ENCODE results near the gene FAU. TPM values are rescaled to one million over a fixed set of nuclear protein-coding genes. Genes with fewer than 3 reads are reported as not detected.

Gene FAU
- total and polyA plus RNA-seq, 9 of the 15 experiments (the other 6 are each of a cell fraction or from before 2014, with no cell fraction given), result 433 to 1,827 (median 942) TPM

GRCh38 chr11:65083834-65084597, 37.9 kb downstream of the FAU start, which contains the start of the genes CDCA5 and ZFPL1:
TSS of gene CDCA5 (minus strand) at chr11:65084040. CDS start at chr11:65083978, 62 bp downstream.
TSS of gene ZFPL1 (plus strand) at chr11:65084222. CDS start at chr11:65084699, 477 bp downstream.
- peaks cover 82% of the 10 kb centered on the region for H3K36me3 ChIP-seq (ENCODE audit: control insufficient read depth, insufficient read depth, low read length)
- H3K4me1 ChIP-seq (replicated peaks in 1 of 2; ENCODE audit: control insufficient read depth in 2 of 2, insufficient read depth in 2 of 2, low read length in 2 of 2), result peaks cover 20 to 22% of the 10 kb centered on the region in 2 experiments
- ChIA-PET CTCF (ENCODE audit: low intra/inter-chr PET ratio) (interaction anchor here (1.4 kb wide), 1 partner anchor 71 kb away, joined by 3 read pairs; no protein-coding TSS in a partner anchor), POLR2A (interaction anchor here (0.7 to 1.8 kb wide), 5 partner anchors 8 to 58 kb away, joined by 3 to 7 read pairs (median 4); partner anchors contain the start of gene SNX15)
- peak within 1 kb of the TSS; percentile 96 for H3K9ac ChIP-seq (ENCODE audit: insufficient read depth in 1 of 2, low read depth in 2 of 2, low read length in 2 of 2)
- H2AFZ ChIP-seq (ENCODE audit: low read depth, low read length), result peak within 1 kb of the TSS; percentile 89
- ATAC-seq, result peak; percentile 93
- no TSS peak for BruUV-seq (replicated peaks)
- peaks cover 58% of the 10 kb centered on the region for H3K79me2 ChIP-seq (ENCODE audit: control insufficient read depth, insufficient read depth, low read length)
- whole genome bisulfite sequencing (ENCODE audit: insufficient coverage, low coverage, missing lambda C conversion rate), result under 1% methylated on average over 62 of the region's 79 CpGs
- peak; percentile 97 to 98 (median 97) for DNase-seq (ENCODE audit: extremely low read depth in 1 of 4, low spot score in 3 of 4)
- FAIRE-seq, result peak; percentile 96
- in situ Hi-C loops (cut with MboI), result no loop called here
- no peaks in the 10 kb centered on the region for H3K9me3 ChIP-seq (replicated peaks; ENCODE audit: control insufficient read depth, insufficient read depth, low read depth, low read length)
- peak within 1 kb of the TSS; percentile 81 for H3K4me3 ChIP-seq
- no peaks in the 10 kb centered on the region; a peak in 1 of 5 replicates for H3K27me3 ChIP-seq (ENCODE audit: control insufficient read depth in 2 of 2, insufficient read depth in 2 of 2, low read length in 2 of 2)
- H3K4me2 ChIP-seq (ENCODE audit: insufficient read depth, low read length), result peak within 1 kb of the TSS; percentile 98
- intact Hi-C loops (cut with micrococcal nuclease), result loop anchor here (5.0 kb wide), 1 partner anchor 57 kb away; the partner anchor contains the start of gene SNX15
- no peaks in the 10 kb centered on the region; the same call in 1 of the 2 replicates for H4K20me1 ChIP-seq (replicated peaks; ENCODE audit: control insufficient read depth, insufficient read depth, low read length)
- H3K9me1 ChIP-seq (ENCODE audit: control insufficient read depth, insufficient read depth, low read length), result no peaks in the 10 kb centered on the region
- peak within 1 kb of the TSS; percentile 90 for H3K27ac ChIP-seq (ENCODE audit: extremely low read depth, low read depth, low read length)
- TF ChIP-seq GATA2 (CRISPR knock-in tag; IDR thresholded peaks at IDR 0.05) (no peak), PTTG1 (tag; IDR thresholded peaks at IDR 0.05; ENCODE audit: low read depth) (no peak), STAG1 (CRISPR knock-in tag; IDR thresholded peaks at IDR 0.05; ENCODE audit: borderline replicate concordance) (no peak), CHCHD3 (CRISPR knock-in tag; IDR thresholded peaks at IDR 0.05) (no peak), CSDE1 (IDR thresholded peaks at IDR 0.05) (peak in 1 of 2 experiments; percentile 88; a peak in 2 of 4 replicates), THAP7 (CRISPR knock-in tag; IDR thresholded peaks at IDR 0.05) (no peak; the same call in 1 of the 2 replicates), ZC3H4 (CRISPR knock-in tag; IDR thresholded peaks at IDR 0.05; ENCODE audit: borderline replicate concordance) (no peak), CBFB (CRISPR knock-in tag; IDR thresholded peaks at IDR 0.05) (peak; percentile 71; the same call in 1 of the 2 replicates), CHD1 (IDR thresholded peaks at IDR 0.05; ENCODE audit: low read length) (no peak)
- TF ChIP-seq, protein P1, sequence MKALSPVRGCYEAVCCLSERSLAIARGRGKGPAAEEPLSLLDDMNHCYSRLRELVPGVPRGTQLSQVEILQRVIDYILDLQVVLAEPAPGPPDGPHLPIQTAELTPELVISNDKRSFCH (CRISPR knock-in tag; IDR thresholded peaks at IDR 0.05), result no peak
- TF ChIP-seq, protein P1 (tag; IDR thresholded peaks at IDR 0.05), result peak; percentile 61; the same call in 1 of the 2 replicates
- TF ChIP-seq, protein P2, sequence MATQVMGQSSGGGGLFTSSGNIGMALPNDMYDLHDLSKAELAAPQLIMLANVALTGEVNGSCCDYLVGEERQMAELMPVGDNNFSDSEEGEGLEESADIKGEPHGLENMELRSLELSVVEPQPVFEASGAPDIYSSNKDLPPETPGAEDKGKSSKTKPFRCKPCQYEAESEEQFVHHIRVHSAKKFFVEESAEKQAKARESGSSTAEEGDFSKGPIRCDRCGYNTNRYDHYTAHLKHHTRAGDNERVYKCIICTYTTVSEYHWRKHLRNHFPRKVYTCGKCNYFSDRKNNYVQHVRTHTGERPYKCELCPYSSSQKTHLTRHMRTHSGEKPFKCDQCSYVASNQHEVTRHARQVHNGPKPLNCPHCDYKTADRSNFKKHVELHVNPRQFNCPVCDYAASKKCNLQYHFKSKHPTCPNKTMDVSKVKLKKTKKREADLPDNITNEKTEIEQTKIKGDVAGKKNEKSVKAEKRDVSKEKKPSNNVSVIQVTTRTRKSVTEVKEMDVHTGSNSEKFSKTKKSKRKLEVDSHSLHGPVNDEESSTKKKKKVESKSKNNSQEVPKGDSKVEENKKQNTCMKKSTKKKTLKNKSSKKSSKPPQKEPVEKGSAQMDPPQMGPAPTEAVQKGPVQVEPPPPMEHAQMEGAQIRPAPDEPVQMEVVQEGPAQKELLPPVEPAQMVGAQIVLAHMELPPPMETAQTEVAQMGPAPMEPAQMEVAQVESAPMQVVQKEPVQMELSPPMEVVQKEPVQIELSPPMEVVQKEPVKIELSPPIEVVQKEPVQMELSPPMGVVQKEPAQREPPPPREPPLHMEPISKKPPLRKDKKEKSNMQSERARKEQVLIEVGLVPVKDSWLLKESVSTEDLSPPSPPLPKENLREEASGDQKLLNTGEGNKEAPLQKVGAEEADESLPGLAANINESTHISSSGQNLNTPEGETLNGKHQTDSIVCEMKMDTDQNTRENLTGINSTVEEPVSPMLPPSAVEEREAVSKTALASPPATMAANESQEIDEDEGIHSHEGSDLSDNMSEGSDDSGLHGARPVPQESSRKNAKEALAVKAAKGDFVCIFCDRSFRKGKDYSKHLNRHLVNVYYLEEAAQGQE (IDR thresholded peaks at IDR 0.05; ENCODE audit: borderline replicate concordance), result no peak
- TF ChIP-seq, protein P2 (CRISPR knock-in tag; IDR thresholded peaks at IDR 0.05; ENCODE audit: low read depth), result peak; percentile 39; the same call in 1 of the 2 replicates
